Stimulated activated CD4-positive, alpha-beta T cell treated with anti-CD3 and anti-CD28 coated beads, TNF-alpha, amount 100 ng/mL, for 48 hours (primary cell): ENCODE results near the gene PLA2G2E.
"Not testable (repeated sequence)": the region's sequence is repeated elsewhere in the genome, so short reads cannot be mapped to it uniquely, and the experiment has no call there.

Experiments
- DNase-seq, 3 donors: peaks; one replicate each; pipeline ENCODE4 v3.0.0-alpha.2; 2020; ENCODE audit warnings: low read depth in 3 of 3

Gene PLA2G2E

DNA sequence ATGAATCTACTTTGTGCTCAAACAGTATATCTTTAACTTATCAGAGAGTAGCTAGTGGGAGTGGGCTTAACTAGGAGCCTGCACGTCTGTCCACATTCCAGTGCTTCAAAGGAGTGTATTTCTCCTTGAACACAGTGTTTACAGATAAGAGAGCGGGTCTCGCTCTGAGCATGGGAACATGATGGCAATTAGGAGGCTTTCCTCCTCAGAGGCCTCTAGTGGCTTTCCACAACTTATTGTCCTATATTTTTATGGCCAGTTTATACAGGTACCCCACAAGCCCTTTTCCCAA is 3.7 kb upstream of the PLA2G2E start:
- DNase-seq, result not testable (repeated sequence)

DNA sequence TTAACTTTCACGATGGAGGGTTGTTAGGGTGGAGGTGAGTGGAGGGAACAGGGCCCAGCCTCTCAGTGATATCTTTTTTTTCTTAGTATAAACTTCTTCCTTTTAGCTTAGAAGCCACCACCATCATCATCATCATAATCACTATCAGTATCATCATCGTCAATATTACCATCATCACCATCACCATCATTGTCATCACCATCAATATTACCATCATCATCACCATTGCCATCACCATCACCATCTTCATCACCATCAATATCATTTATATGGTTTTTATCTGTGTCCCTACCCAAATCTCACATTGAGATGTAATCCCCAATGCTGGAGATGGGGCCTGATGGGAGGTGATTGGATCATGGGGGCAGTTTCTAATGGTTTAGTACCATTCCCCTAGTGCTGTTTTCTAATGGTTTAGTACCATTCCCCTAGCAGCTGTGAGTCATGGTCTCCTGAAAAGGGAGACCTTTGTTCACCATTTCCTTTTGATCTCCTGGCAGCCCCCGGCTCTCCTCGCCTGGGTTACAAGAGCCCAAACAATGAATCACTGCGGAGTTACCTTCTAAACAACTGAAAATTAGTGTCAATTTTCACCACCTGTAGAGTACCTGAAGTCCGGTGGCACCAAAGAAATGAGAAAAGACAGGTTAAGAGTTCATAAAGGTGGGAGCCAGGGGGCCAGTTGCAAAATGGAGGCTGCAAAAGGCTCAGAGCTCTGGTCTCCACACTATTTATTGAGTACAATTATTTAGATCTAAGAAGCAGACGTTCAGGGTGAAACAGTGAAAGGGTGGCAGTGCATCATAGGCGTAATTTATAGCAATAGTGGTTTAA is 3.1 kb upstream of the PLA2G2E start:
- DNase-seq, result no peak

DNA sequence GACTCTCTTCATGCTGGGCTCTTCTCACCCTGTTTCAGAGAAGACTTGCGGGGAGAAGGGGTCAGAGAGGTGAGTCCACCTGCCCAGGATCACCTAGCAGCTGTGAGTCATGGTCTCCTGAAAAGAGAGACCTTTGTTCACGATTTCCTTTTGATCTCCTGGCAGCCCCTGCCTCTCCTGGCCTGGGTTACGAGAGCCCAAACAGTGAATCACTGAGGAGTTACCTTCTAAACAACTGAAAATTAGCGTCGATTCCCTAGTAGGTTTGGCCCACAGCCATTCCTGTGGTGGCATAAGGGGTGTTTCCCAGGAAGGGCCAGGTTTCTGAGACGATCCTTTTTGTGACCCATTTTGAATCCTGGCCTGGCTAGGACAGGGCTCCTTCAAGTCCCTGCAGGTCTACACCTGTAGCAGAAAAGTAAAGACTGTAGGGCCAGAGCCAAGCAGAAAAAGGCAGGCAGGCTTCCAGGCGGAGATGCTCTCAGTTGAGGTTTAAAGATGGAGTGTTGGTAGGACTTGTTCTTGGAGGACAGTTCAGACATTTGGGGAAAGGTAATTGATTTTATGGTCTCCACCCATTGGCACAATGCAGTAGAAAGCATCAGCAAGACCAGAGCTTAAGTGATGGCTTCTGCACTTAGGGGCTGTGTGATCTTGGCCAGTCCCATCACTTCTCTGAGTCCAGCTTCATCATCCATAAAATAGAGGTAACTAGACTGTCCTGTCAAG is 2.1 kb upstream of the PLA2G2E start:
- no peak for DNase-seq

DNA sequence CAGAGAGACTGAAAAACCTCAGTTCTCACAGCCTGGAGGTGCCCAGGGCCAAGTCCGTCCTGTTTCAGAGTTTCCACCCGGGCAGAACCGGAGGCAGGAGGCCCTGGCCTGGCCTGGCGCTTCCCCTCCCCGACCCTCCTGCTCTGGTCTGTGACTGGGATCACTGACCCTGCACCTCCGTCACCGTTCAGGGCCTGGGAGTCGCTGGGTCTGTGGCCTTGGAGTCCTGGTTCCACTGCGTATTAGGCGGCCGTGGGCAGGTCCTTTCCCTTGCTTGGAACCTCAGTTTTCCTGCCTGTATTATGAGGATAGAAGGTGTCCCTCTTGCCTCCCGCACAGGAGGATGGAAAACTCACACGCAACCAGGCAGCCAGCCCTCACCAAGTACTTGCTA is 533 bp upstream of the PLA2G2E start:
- DNase-seq, result no peak

DNA sequence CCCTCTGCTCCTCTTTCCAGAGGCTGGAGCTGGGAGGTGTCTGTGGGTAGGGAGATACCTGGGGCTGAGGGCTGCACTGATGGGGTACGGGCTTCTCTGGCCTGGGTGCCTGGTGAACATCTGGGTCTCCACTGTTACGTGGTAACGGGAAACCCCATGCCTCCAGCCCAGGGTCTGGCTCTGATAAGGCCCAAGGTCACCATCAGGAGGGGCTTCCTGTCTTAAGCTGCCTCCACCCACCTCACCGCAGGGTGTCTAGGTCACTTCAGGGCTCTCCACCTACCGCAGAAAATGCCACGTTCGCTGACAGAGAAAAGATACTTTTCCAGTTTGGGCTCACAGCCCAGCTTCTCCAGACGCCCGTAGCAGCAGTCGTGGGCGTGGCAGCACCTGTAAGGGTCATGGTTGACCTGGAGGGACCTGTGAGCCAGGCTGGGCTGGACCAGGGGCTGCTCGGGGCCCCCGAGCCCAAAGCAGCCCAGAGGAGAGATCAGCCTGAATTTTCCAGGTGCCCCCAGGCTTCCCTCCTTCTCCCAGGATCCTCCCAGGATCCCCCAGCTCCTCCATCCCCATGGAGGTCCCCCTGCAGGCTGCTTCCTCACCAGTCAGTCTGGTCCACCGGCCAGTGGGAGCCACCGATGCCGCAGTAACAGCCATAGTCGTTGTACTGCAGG is 1.3 kb downstream of the PLA2G2E start:
- no peak for DNase-seq

DNA sequence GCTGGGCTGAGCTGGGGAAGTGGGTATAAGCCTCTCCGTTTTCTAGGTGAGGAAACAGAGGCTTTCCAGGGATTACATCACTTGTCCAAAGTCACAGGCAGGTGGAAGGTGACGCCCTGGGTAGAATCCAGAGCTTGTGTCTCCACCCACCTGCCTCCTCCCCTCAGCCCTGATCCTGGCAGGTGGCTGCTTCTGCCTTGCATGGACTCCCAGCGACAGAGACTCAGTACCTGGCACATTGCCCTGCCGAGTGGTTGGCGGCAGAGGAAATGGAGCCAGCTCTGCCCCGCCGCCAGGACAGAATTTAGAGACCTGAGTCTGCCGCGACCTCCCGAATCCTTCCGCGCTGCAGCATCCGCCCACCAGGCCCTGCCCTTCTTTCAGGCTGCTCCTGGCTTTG is 2.1 kb downstream of the PLA2G2E start:
- DNase-seq, result no peak

DNA sequence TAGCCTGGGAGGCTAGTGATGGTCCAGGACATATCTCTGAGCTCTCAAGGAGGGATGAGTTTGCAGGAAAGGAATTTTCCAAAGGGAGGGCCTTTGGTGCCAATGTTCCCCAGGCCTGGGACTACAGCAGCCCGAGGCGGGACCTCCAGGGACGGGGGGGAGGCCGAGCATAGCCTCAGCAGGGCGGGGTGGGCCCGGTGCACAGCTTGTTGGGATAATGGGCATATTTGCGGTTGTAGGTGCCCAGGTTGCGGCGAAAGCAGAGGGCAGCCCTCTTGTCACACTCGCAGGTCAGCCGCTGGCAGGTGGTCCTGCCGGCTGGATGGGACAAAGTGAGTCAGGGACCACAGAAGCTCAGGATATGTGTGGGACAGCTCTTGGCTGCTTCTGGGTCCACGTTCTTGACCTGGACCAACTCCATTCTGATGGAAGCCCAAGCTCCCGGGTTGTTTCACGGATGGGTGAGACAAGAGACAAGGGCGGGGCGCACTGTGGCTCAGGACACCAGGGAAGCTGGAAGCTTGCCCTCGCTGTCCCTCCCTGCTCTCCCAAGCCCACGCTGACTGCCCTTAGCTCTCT is 3.2 kb downstream of the PLA2G2E start:
- no peak for DNase-seq

DNA sequence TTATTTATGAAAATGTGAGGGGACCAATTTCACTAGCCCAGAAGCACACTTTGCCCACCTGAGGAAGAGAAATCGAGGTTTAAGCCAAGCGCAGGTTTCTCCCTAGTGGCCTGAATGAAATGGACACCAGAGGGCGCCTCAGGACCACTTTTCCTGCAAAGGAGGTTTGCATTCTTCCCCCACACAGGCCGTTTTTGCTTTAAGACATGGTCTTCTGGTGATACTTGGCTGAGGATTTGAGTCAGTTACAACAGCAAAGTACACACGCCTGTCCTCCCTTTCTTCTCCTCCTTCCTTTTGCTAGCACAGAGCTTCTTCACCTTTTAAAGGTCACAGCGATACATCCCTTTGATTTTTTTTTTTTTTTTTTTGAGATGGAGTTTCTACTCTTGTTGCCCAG is 5.4 kb downstream of the PLA2G2E start:
- DNase-seq, result peak; percentile 46 to 75 (median 72)

DNA sequence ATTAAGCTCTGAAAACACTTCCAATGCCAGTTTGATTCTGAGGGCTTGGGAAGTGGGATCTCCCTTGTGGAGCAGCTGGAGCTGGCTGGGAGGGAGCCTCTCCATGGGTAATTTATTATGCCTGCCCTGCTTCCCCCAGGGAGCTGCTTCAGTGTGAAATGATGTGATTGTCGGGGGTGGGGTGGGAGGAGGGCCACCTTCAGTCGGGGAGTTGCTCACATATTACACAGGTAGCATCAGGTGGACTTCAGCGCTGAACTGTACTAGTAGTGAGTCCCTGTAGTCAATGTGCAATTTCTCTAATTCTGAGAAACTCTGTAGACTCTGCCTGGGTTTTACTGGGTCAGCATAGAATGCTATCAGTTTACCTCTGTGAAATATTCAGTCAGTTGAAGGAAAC is 12.8 kb downstream of the PLA2G2E start:
- no peak for DNase-seq

DNA sequence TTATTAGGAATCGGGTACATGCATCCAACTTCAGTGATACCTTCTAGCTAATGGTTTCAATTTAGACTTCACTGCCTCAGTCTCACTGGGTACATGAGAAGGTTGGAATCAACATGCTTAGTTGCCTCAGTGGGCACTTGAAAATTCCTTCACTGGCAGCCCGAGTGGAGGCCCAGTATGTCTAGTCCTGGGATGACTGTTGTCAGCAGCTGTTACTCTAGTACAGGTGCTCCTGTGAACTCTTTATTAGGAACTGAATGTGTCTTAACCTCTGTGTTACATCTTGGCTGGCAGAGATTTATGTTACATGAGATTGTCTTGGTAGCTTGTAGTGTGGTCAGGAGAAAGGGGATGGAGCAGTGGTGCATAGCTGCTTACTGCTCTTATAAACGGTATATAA is 13.4 kb downstream of the PLA2G2E start:
- DNase-seq, result no peak

DNA sequence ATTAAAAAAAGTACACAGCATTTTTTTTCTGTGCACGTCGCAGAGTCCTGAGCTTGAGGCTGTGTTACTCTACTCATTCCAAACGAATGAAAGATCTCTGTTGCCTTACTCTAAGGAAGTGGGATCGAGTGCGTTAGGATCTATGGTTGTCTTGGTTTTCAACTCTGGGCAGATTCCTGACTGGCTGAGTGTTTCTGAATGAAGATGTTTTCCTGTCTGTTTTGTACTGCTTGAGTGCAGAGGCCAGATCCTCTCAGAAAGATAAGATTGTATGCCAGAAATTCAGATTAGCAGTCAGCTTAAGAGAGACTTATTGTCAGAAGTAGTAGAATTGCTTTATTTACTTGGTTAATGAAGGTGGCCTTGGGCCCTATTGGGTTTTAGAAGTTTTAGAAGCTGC is 14.0 kb downstream of the PLA2G2E start:
- DNase-seq, result no peak

DNA sequence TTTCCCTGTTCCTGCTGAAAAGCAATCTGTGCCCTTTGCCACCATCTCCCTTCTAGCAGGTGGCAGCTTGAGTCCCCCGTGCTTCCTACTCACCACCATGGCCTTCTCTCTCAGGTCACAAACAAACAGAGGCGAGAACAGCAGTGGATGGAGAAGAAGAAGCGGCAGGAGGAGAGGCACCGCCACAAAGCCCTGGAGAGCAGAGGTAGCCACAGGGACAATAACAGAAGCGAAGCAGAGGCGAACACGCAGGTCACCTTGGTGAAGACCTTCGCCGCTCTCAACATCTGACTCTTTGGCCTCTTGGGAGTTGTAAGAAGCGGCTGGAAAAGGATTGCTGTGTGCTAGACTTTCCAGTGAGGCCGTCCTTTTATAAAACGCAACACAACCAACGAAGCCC is 16.0 kb downstream of the PLA2G2E start:
- no peak for DNase-seq

DNA sequence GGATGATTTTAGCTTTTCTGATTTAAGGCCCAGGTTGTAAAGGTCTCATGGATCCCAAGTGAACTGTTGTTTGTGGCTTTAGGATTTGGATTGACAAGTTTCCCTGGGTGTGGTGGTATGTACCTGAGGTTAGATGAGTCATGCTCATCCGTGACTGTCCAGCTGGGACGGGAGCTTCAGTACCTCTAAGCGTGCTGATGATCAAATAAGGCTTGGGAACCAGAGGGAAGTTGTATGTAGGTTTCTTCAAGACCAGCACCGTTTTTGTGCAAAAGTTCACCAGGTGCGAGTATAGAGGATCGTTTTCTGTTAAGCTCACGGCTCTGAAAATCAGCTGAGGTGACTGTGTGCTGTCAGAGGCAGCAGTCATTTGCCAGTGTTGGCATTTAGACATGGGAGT is 19.8 kb downstream of the PLA2G2E start:
- no peak for DNase-seq

DNA sequence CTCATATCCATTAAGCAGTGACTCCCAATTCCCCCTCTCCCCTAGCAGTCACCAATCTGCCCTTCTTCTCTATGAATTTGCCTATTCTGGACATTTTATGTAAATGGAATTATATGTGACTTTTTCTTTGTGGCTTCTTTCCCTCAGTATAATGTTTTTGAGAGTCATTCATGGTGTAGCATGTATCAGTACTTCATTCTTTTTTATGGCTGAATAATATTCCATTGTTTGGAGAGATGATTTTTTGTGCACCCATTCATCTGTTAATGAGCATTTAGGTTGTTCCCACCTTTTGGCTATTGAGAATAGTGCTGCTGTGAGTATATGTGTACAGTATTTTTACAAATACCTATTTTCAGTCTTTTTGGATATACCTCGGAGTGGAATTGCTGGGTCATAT is 21.8 kb downstream of the PLA2G2E start:
- DNase-seq, result no peak

DNA sequence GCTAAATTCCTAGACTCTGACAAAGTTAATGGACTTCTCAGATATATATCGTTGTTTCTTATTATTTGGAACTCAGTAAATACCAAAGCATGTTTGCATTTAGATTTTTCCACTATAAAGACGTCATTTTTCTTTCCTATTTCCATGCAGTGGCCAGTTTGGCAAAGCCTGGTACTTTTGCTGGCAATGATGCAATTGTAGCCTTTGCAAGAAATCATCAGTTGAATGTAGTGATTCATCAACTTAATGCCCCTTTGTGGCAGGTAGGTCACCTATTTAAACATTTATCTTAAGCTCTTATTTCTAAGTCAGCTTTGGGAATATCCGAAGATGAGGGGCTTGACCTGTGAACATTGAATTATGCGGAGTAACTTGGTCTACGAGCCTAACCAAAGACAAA is 29.2 kb downstream of the PLA2G2E start:
- no peak for DNase-seq

DNA sequence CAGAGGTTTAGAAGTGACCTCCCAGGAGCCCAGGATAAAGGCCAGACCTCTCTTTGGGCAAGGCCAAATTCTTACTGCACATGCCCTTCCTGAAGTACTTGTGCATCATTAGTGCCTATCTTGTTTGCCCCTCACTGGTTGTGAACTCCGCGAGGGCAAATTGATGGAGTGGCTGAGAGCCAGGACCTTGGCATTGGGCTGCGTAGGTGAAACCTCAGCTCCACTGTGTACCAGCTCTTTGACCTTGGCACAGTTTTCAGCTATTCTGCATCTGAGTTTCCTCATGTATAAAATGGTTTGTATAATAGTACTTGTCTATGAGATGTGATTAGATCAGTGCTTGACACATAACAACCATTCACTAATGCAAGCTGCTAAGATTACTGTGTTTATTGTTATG is 29.7 kb downstream of the PLA2G2E start:
- DNase-seq, result no peak

DNA sequence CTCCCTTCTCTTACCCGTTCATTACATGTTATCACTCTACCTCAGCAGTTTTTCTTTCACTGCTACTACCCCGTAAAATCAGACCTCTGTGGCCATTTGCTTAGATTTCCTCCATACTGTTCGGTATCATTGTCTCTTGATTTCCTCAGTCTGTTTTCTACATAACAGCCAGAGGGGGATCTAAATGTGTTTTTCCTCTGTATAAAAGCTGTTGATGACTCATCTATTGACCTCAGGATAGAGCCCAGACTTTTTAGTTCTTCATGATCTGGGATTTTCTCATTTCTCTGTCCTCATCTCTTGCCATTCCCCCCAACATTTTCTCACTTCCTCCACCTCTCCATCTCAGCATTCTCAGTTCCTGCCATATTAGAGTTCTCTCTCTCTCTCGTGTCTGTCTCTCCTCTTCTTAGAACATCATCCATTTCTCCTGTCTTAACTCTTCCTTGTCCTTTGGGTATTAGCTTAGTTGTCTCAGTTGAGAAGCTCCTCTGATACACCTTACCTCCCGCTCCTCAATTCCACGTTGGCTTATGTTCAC is 30.7 kb downstream of the PLA2G2E start:
- DNase-seq, result no peak

DNA sequence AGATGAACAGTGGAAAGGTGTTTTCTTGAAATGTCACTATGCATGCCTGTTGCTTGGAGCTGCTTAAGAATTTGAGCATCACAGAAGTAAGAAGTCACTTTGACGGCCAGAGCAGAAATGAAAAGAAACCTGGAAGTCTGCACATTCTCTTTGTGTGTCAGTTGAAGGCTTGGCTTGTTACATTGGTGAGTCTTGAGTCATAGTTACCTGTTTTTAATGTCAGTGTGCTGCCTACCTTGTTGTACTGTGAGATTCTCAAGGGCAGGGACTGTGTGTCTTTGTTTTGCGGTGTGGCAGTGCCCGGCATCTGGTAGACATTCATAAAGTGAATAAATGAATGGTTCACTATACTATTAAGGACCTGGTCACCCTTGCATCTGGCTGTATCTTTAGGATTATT is 31.3 kb downstream of the PLA2G2E start:
- no peak for DNase-seq

DNA sequence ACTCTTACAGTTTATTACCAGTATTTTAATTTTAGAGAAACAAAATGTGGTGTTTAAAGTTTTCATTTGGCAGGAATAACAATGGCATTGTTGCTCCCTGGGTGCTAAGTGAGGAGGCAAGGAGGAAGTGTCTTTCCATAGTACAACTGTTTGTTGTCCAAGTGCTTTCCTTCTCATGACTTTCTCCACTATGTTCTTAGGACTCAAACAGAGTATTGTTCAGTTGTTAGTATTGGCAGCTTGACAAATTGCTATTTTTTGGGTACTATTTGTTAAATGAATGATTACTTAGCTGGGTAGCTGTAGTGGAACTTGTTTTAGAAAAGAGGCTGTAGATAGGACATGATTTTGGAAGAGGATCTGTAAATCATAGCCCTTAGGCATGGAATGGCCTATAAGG is 33.8 kb downstream of the PLA2G2E start:
- no peak for DNase-seq

DNA sequence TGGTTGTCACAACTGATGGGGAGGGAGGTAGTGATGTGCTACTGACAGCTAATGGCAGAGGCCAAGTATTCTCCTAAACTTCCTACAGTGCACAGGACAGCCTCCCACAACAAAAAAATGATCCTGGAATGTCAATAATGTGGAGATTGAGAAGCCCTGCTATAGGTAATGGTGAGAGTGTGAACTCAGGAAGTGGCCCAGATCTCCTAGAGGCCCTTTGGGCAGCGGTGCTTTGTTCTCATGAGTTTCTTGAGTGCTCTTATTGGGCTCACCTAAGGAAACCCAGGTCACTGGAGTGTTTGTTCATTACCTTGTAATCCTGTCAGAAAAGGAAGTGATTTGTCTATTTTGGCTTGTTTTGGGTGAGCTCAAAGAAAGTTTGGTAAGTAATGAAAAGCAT is 35.3 kb downstream of the PLA2G2E start:
- DNase-seq, result no peak

DNA sequence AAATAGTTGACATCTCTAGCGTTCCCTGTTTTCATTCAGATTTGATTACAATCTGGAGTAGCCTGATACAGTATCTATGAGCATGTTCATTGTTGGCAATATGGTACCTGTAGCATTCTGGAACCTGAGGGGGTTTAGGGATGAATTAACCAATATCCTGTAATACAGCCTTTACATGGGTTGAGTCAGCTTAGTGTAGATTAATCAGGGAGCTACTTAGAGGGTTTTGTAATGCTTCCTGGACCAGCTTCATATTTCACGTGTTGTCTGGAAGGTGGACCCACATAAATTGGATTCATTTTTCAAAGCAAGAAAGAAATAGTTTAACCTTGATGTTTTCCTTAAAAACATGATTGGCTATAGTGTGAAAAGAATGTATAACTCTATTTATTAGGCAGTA is 37.6 kb downstream of the PLA2G2E start:
- DNase-seq, result no peak

DNA sequence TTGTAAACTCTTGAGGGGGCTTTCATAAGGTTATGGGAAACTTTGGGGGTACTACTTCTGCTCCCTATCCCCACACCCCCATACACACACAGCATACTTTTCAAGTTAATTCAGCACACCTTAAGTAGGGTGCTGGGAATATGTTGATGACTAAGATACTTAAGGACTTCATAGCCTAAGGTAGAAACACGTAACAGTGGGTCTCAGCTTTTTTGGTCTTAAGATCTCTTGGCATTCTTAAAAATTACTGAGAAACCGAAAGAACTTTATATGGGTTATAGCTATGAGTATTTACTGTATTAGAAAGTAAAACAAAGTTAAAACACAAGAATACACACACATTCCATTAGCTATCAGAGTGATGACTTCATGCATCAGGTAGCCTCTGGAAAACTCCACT is 39.1 kb downstream of the PLA2G2E start:
- DNase-seq, result no peak
